K562 (cell line): ENCODE measurements around the gene FLAD1. TPM values are rescaled to one million over a fixed set of nuclear protein-coding genes. Genes with fewer than 3 reads are reported as not detected.

Source experiments
- AFF4 ChIP-seq: sonication (generic); formaldehyde crosslinking; IDR thresholded peaks from 2 replicates; pipeline ENCODE4 v1.8.0; 2023; ENCODE audit warnings: mild to moderate bottlenecking, missing genetic modification reagents
- BHLHE40 ChIP-seq: IDR thresholded peaks from 2 replicates; pipeline ENCODE4 v1.6.1; 2011; ENCODE audit warnings: low read length, improper control_type of control experiment
- CBX5 ChIP-seq: IDR thresholded peaks from 2 replicates; pipeline ENCODE4 v1.6.1; 2014; ENCODE audit warnings: low read depth, borderline replicate concordance
- CHCHD3 ChIP-seq: fragments of 250-450 bp; sonication (Bioruptor Pico); IDR thresholded peaks from 2 replicates; pipeline ENCODE4 v2.1.2; 2022; ENCODE audit warnings: mild to moderate bottlenecking
- EGR1 ChIP-seq: fragments of 450-650 bp; conservative IDR thresholded peaks from 2 replicates; pipeline ENCODE4 v1.6.1; 2017; ENCODE audit warnings: mild to moderate bottlenecking
- FOXJ3 ChIP-seq: sonication (generic); formaldehyde crosslinking; IDR thresholded peaks from 2 replicates; pipeline ENCODE4 v1.4.0; 2020; ENCODE audit warnings: mild to moderate bottlenecking, missing genetic modification reagents
- HDAC2 ChIP-seq: fragments of 450-650 bp; IDR thresholded peaks from 2 replicates; pipeline ENCODE4 v1.6.1; 2016; ENCODE audit warnings: mild to moderate bottlenecking
- HMGN3 ChIP-seq: IDR thresholded peaks from 2 replicates; pipeline ENCODE4 v1.6.1; 2011; ENCODE audit warnings: borderline replicate concordance, low read depth, mild to moderate bottlenecking, mixed read lengths, low read length; ENCODE audit not compliant: insufficient read length; ENCODE audit errors: extremely low read depth
- NEUROD1 ChIP-seq: fragments of 150-350 bp; IDR thresholded peaks from 2 replicates; pipeline ENCODE4 v1.6.1; 2014; ENCODE audit warnings: borderline replicate concordance, low read length, low read depth; ENCODE audit not compliant: partially characterized antibody
- PHTF2 ChIP-seq: fragments of 250-450 bp; sonication (Bioruptor Pico); IDR thresholded peaks from 2 replicates; pipeline ENCODE4 v1.5.0; 2021; ENCODE audit warnings: mild to moderate bottlenecking
- POU5F1 ChIP-seq: fragments of 150-350 bp; IDR thresholded peaks from 2 replicates; pipeline ENCODE4 v1.6.1; 2014; ENCODE audit warnings: borderline replicate concordance, low read length, low read depth, mild to moderate bottlenecking; ENCODE audit not compliant: partially characterized antibody
- SIN3A ChIP-seq, 2 experiments: fragments of 150-350 bp in 1 of 2; IDR thresholded peaks; 2 replicates each; pipeline ENCODE4 v1.6.1; 2011 to 2016; ENCODE audit warnings: borderline replicate concordance in 2 of 2, low read depth in 2 of 2, low read length in 2 of 2, mild to moderate bottlenecking in 2 of 2, moderate library complexity in 2 of 2; ENCODE audit not compliant: control insufficient read depth in 1 of 2
- ZC3H8 ChIP-seq: fragments of 450-650 bp; IDR thresholded peaks from 2 replicates; pipeline ENCODE4 v1.6.1; 2017
- ZNF143 ChIP-seq: sonication (generic); formaldehyde crosslinking; IDR thresholded peaks from 2 replicates; pipeline ENCODE4 v1.9.0; 2022; ENCODE audit warnings: mild to moderate bottlenecking, missing genetic modification reagents
- ZNF507 ChIP-seq: conservative IDR thresholded peaks from 2 replicates; pipeline ENCODE4 v1.6.1; 2017; ENCODE audit warnings: missing genetic modification characterization, missing compliant biosample characterization
- ZNF561 ChIP-seq: fragments of 450-650 bp; formaldehyde crosslinking; conservative IDR thresholded peaks from 2 replicates; pipeline ENCODE4 v1.4.0; 2020; ENCODE audit warnings: mild to moderate bottlenecking, moderate library complexity
- polyA plus RNA-seq, 8 experiments: library from polyadenylated mRNA; depleted of rRNA in 4 of 8; stranded (reverse) in 5 of 8; unstranded in 3 of 8; fragments of >200 nt; fragmentation: Nextera tagmentation in 2 of 8; fragmentation: Illumina TruSeq in 1 of 8; extraction: Ambion mirVana in 2 of 8; extraction: Trizol in 1 of 8; gene quantifications; 2 replicates each; pipeline versions ENCODE4 v1.2.1 to v1.2.3, GENCODE V29; 2011 to 2014; ENCODE audit warnings: inconsistent platforms in 1 of 8, missing spikeins in 1 of 8
- total RNA-seq, 7 experiments: library from RNA; depleted of rRNA in 6 of 7; stranded (reverse); fragments of >200 nt in 6 of 7; fragmentation: Illumina TruSeq in 2 of 7; extraction: Trizol in 2 of 7; gene quantifications; 2 replicates each; pipeline versions ENCODE4 v1.2.1 to v1.2.3, GENCODE V29; 2011 to 2021; ENCODE audit warnings: low replicate concordance in 1 of 7
- TF ChIP-seq, protein P1 (sequence below): fragments of 250-450 bp; sonication (Bioruptor Pico); IDR thresholded peaks from 2 replicates; pipeline ENCODE4 v1.4.0; 2020
- TF ChIP-seq, protein P2 (sequence below), 2 experiments: IDR thresholded peaks; 2 replicates each; pipeline ENCODE4 v1.6.1; 2011; ENCODE audit warnings: borderline replicate concordance in 1 of 2, control low read depth in 1 of 2, low read depth in 1 of 2, low read length in 1 of 2, mild to moderate bottlenecking in 1 of 2, mixed read lengths in 1 of 2, moderate library complexity in 1 of 2; ENCODE audit not compliant: insufficient read depth in 1 of 2, insufficient read length in 1 of 2, poor library complexity in 1 of 2, severe bottlenecking in 1 of 2; ENCODE audit errors: extremely low read depth in 1 of 2

The FLAD1 gene
- total and polyA plus RNA-seq, 9 of the 15 experiments (the other 6 are each of a cell fraction or from before 2014, with no cell fraction given) = 24.9 to 85.8 (median 67.0) TPM

- TF ChIP-seq, protein P1, sequence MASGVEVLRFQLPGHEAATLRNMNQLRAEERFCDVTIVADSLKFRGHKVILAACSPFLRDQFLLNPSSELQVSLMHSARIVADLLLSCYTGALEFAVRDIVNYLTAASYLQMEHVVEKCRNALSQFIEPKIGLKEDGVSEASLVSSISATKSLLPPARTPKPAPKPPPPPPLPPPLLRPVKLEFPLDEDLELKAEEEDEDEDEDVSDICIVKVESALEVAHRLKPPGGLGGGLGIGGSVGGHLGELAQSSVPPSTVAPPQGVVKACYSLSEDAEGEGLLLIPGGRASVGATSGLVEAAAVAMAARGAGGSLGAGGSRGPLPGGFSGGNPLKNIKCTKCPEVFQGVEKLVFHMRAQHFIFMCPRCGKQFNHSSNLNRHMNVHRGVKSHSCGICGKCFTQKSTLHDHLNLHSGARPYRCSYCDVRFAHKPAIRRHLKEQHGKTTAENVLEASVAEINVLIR (CRISPR knock-in tag) = no peak
- no peak for TF ChIP-seq CBX5
- TF ChIP-seq PHTF2 (CRISPR knock-in tag) = no peak
- no peak for TF ChIP-seq CHCHD3
- peak; percentile 26 for TF ChIP-seq HMGN3
- TF ChIP-seq SIN3A (IDR thresholded peaks at IDR 0.05; ENCODE audit: borderline replicate concordance in 2 of 2, control insufficient read depth in 1 of 2, low read depth in 2 of 2, low read length in 2 of 2) = no peak
- TF ChIP-seq ZNF507 (tag) = no peak
- TF ChIP-seq NEUROD1 = peak; percentile 60
- no peak for TF ChIP-seq ZC3H8
- TF ChIP-seq ZNF561 (CRISPR knock-in tag) = no peak
- no peak for TF ChIP-seq POU5F1
- no peak for TF ChIP-seq HDAC2
- TF ChIP-seq BHLHE40 = peak; percentile 31; the same call in 1 of the 2 replicates
- no peak for TF ChIP-seq ZNF143 (CRISPR knock-in tag)
- 0 out of 2 replicates have a peak, but pooled peaks have one; percentile 16 for TF ChIP-seq EGR1
- TF ChIP-seq, protein P2, sequence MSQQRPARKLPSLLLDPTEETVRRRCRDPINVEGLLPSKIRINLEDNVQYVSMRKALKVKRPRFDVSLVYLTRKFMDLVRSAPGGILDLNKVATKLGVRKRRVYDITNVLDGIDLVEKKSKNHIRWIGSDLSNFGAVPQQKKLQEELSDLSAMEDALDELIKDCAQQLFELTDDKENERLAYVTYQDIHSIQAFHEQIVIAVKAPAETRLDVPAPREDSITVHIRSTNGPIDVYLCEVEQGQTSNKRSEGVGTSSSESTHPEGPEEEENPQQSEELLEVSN (IDR thresholded peaks at IDR 0.05; ENCODE audit: borderline replicate concordance in 1 of 2, extremely low read depth in 1 of 2, insufficient read depth in 1 of 2, insufficient read length in 1 of 2, low read depth in 1 of 2, low read length in 1 of 2, poor library complexity in 1 of 2, severe bottlenecking in 1 of 2) = peak; percentile 15 to 76
- TF ChIP-seq FOXJ3 = no peak
- no peak for TF ChIP-seq AFF4
These were observed 15.8 kb downstream of the FLAD1 start (continued) for GRCh38 chr1:154998818-154999570.
